Peyer's patch (tissue), 4 donors: Measurements from ENCODE around the gene MYH13.

Experiments
- POLR2A ChIP-seq, 2 donors: fragments of 450-650 bp; IDR thresholded peaks; one replicate each; pipeline ENCODE4 v1.5.1; 2017; ENCODE audit warnings: antibody characterized with exemption in 2 of 2, mild to moderate bottlenecking in 2 of 2, moderate library complexity in 2 of 2
- TF ChIP-seq, protein P1 (sequence below), 6 experiments: fragments of 450-650 bp in 4 of 6; fragments of 200-600 bp in 2 of 6; sonication (generic) in 1 of 6; IDR thresholded peaks; one replicate each; pipeline ENCODE4 v1.5.1; 2017 to 2019; ENCODE audit warnings: antibody characterized with exemption in 6 of 6, mild to moderate bottlenecking in 3 of 6, moderate library complexity in 1 of 6

DNA sequence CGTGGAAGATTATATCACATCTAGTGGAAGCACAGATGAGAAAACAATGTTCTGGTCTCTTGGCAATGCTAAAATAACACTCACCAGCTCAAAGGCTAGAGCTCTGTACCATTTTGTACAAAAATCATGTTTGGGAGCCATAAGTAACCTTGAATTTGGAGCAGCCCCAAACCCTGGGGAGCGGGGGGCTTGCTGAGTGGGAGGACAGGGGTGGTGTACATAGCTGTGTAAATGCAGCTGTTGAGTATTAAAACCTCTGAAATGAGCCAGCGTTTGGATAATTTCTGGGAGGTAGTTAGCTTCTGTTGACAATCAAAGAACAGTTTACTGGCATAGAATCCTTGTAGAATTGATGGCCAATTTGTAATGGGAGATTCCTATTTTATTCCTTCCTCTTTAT is 44.6 kb upstream of the MYH13 start:
- TF ChIP-seq, protein P1, sequence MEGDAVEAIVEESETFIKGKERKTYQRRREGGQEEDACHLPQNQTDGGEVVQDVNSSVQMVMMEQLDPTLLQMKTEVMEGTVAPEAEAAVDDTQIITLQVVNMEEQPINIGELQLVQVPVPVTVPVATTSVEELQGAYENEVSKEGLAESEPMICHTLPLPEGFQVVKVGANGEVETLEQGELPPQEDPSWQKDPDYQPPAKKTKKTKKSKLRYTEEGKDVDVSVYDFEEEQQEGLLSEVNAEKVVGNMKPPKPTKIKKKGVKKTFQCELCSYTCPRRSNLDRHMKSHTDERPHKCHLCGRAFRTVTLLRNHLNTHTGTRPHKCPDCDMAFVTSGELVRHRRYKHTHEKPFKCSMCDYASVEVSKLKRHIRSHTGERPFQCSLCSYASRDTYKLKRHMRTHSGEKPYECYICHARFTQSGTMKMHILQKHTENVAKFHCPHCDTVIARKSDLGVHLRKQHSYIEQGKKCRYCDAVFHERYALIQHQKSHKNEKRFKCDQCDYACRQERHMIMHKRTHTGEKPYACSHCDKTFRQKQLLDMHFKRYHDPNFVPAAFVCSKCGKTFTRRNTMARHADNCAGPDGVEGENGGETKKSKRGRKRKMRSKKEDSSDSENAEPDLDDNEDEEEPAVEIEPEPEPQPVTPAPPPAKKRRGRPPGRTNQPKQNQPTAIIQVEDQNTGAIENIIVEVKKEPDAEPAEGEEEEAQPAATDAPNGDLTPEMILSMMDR (IDR thresholded peaks at IDR 0.05), result no peak
- no peak for TF ChIP-seq POLR2A (IDR thresholded peaks at IDR 0.05)
